HG03457 (cell line): ENCODE measurements around the gene YPEL5.
"Not testable (repeated sequence)": the region's sequence is repeated elsewhere in the genome, so short reads cannot be mapped to it uniquely, and the experiment has no call there.

Source experiments
- ATAC-seq: cut with Tn5 transposase; IDR thresholded peaks from one replicate; pipeline ENCODE4 v1.9.1; 2021; ENCODE audit warnings: moderate number of reproducible peaks; ENCODE audit not compliant: unreplicated experiment

Gene YPEL5

DNA sequence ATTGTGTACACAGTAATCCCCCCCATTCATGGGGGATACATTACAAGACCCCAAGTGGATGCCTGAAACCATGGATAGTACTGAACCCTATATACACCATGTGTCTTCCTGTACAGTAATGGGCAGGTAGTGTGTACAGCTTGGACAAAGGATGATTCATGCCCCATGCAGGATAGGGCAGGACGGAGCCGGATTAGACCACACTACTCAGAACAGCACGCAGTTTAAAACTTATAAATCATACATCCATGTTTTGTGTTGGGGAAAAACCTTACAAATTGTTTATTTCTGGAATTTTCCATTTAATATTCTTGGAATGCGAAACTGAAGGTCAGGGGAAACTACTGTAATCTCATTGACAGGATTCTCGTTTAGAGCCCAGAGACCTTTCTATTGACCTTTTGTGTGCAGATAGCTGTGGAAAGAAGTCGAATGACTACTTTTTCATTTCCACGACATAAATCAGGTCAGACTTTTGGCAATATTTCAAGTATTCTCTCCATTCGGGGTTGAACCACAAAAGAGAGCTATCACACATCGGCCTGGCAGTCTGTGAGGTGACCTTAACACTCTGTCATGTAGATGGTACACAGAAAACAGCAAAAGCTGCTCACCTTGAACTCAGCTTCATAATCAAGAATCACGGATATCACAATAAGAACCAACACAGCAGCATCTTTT, 9.9 kb upstream of the YPEL5 start:
- ATAC-seq: no peak

DNA sequence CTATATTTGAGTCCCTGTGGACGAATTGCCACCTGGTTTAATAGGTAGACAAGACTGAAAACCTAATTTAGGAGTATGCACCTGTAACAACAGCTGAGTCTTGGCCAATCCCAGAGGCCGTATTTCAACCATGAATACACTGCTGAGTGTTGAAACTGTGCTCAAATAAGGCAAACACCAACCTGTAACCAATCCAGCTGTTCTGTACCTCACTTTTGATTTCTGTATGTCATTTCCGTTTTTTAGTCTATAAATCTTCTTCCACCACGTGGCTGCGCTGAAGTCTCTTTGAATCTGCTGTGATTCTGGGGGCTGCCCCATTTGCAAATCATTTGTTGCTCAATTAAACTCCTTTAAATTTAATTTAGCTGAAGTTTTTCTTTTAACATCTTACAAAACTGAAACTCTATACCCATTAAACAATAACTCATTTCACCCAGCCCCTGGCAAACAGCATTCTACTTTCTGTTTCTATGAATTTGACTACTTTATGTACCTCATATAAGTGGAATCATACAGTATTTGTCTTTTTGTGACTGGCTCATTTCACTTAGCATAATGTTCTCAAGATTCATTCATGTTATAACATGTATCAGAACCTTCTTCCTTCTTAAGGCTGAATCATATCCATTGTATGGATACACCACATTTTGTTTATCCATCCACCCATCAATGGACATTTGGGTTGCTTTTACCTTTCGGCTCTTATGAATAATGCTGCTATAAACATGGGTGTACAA, 7.5 kb upstream of the YPEL5 start:
- ATAC-seq: no peak

DNA sequence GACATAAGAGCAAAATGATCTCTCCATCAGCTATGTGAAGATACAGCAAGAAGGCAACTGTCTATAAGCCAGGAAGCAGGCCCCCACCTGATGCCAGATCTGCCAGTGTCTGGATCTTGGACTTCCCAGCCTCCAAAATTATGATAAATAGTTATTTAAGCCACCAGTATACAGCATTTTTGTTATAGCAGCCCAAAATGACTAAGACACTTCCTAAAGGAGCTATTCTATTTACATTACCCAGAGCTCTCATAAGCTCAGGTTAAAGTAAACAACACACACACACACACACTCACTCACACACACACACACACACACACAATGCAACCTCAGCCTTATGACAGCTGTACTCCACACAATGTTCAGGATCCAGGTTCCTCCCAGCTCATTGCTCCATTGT, 5.7 kb upstream of the YPEL5 start:
- no peak for ATAC-seq

DNA sequence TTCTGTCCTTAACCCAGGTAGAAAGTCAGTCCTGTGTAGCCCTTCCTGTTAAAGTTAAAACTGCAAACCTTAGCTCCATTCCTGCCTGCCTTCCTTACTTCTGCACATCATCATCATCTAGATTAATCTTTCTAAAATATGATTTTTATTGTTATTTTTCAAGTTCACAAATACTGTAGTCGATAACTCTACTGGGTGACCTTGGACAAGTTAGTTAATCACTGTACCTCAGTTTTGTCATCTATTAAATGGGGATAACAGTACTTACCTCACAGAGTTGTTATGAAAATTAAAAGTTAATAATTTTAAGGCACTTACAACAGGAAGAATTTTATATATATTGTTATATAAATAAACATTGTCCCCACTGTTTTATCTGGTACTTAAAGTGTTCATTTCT, 2.5 kb upstream of the YPEL5 start:
- no peak for ATAC-seq

DNA sequence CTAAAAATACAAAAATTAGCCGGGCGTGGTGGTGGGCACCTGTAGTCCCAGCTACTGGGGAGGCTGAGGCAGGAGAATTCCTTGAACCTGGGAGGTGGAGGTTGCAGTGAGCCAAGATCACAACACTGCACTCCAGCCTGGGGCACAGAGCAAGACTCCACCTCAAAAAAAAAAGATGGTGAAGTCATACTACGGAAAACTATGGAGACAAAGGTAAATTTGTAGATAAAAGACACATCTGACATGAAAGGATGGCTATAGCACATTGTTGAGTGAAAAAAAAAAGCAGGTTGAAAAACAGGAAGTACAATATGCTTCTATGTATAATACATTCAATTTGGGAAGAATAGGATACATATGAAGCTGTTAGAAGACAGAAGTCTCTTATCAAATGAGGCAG, 1.9 kb upstream of the YPEL5 start:
- ATAC-seq: not testable (repeated sequence)

DNA sequence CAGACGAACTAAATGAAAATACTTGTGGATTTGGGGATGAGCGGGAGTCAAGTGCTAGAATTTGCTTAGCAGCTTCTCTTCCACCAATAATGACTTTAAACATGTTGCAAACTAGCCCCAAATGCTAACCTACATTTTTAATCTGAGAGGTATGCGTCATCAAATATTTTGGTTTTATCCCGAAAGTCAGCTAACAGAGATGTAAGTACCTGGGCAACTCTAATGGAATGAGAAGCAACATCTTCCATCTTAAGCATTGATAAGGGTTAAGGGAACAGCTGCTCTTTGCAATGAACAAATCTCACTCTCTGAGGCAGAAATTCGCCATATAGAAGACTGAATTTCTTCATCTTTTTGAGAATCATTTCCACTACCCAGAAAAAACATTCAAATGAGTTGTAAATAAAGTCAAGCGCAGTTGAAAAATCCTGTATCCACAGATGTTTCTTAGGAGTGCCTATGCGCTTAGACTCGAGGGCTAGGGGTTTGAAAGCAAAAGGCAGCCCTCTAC, 926 bp upstream of the YPEL5 start:
- ATAC-seq: no peak

DNA sequence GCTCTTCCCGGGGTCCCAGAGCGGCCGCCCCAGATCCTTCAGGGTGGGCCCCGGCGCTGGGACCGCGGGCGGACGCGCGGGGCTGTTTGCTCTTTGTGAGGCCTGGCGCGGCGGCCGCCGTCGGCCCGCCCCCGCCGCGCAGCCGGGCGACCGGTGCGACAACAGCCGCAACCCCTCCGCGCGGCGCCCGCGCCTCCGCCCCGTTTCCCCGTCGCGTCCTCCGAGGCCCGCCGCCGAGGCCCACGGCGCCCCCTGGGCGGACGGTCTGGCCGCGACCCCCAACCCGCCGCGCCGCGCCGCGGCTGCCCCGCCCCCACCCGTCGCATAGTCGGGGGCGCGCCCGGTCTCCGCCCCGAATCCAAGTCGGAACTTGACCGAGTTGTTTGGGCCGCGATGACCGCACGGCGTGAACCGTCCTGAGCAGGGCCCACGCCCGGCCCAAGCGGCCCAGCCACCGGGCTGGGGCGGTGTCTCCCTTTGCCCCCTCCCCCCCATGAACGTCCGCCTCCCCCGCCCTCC, 448 bp downstream of the YPEL5 start:
- no peak for ATAC-seq

DNA sequence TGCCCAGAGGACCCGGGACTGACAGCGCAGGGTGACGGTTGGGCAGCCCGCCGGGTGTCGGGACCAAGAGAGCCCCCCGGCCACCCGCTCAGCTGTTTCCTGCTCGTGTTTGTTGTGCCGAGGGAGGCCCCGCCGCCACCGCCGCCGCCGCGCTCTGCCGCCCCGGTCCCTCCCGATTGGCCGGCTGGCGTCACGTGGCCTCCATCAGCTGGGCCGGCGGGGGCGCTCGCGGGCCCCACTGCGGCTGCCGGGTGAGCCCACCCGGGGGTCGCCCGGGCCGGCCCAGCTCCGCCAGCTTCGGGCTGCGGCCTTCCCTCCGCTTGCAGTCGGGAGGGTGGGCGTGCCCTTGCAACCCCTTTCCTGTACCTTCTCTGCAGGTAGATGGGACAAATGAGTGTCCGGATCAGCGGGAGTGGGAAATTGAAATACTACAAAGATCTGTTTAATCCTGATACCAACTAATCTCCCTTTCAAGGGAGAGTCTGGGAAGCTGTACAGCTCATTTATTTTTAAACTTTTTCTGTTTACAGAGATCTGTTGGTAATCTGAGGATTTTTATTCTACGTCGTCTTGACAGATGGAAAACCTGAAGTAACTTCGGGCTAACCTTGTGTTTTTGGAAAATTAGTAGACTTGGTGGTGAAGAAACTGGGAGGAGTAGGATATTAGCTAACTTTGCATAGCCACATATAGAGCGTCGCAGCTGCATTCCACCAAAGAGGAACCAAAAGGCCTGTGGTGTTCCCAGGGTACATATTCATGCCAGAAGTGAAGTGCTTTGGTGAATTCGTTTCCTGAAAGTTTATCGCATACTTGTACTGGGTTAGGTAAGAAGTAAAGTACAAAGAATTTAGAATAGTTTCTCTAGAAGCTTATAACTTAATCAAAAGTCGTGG, 1.2 kb downstream of the YPEL5 start:
- no peak for ATAC-seq

DNA sequence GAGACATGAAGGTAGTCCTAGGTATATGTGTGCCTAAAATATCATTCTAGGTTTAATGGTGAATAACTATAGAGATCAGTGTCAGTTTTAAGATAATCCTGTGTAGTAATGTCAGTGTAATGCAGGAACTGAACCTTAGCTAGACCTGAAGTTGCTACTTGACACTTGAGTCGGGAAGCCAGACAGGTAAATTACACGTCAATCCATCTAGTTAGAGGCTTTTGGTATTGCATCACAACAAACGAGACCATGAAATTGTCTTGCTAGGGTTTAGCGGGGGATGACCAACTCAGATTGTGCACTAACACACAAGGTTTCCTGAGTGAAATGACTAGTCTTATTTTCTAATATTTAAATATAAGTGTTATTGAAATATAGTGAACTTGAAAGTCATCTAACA, 2.0 kb downstream of the YPEL5 start:
- ATAC-seq: no peak

DNA sequence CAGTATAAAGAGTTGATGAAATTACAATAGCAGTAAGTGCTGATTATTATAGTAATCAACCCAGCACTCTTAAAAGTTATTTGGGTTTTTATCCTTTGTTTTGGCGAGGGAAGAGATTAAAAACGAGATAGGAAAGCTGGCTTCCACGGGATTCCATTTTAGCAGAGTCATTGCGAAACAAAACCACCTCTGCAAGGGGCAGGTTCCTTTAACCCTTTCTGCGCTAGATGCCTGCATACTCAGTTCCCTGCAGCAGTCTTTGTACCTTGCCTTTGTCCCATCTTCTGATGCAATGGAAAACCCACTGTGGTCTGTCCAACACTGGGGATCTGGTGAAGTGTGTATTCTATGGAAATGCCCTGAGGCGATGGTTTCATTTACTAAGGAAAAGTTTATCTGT, 2.7 kb downstream of the YPEL5 start:
- ATAC-seq: no peak

DNA sequence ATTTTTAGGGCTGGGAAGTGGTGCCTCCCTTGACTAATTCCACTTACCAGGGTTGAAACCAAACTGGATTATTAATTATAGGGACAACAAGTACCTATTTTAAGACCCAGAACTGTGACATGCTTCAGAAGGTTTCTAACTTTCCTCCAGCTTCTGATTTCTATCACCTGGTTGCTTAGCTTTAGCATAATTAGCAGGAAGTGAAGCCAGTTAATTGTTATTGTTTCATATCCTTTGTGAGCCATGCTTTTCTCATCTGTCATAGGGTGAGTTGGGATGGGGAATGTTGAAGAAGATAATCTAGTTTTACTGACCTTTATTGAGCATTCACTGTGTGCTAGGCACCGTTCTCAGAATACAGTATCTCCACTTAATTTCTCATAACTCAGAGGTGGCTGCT, 3.2 kb downstream of the YPEL5 start:
- no peak for ATAC-seq

DNA sequence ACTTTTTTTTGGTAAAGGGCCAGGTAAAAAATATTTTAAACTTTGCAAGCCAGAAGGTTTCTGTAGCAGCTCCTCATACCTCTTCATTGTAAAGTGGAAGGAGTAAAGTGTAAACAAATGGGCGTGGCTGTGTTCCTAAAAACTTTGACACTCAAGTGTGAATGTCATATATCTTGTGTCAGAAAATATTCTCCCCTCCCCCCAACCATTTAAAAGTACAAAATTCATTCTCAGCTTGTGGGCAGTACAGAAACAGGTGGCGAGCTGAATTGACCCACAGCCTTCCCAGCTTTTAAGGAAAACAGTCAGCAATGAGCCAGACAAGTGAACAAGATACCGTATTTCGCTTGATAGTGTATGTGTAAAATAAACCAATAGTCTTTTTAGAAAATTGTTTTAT, 4.0 kb downstream of the YPEL5 start:
- no peak for ATAC-seq

DNA sequence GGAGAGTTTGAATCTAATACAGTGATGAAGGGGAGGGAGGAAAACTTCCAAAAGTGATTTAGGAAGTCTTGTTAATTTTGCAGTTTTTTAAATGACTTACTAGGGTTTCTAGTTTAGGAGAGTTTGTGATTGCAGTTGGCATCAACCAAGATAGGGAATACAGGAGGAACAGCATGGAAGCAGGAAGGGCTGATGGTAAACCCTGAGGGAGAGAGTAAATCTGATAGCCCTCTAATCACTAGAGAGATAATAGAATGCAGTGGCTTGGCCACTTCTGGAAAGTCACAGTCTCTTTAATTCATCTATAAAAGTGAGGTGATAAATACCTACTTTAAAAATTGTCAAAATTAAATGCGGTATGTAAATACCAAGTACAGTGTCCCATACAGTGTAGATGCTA, 5.6 kb downstream of the YPEL5 start:
- ATAC-seq: no peak

DNA sequence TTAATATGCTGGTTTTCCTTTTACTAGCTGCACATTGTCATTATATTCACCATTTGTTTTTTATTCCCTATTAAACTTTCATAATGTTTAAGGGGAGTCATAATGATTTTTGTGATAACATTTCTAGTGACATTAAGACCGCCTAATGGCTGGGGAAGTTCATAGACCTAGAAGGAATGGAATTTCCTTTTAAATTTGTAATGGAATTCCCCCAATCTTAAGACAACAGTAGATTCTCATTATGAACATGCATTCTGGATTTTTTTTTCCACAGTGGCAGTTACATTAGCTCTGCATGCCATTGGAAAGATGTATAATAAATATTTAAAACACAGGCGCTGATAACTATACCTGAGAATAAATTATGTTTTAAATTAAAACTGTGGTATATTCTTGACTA, 8.4 kb downstream of the YPEL5 start:
- ATAC-seq: no peak

DNA sequence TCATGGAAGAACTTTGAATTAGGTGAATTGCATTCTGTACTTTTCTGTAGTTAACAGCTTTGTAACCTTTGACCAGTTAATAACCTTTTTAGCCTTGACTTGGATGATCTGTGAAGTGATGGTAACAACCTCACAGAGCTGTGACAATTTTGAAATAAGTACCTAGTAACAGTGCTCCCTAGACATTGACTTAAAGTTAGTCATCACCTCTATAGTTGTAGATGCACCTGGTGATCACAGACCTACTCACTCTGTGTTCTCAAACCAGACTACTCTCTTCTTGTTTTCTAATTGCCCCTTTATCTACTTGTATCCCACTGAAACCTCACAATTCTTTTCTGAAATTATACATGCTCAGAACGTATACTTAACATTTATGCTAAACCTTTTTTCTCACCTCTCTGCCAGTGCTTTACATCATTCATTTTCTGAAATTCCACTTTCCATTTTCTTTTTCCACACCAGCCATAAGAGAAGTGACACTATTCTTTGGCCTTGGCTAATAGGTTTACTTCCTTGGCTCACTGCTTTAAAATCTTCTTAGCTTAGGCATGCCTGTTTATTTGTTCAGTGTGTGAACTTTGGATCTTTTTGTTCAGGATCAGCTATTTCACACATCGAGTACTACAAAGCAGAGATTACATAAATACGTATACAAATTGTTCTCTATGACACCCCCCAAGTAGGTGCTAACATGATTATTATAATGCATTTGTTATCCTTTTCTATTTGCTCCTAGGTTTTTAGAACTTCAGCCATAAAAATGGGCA, 9.3 kb downstream of the YPEL5 start:
- ATAC-seq: no peak

DNA sequence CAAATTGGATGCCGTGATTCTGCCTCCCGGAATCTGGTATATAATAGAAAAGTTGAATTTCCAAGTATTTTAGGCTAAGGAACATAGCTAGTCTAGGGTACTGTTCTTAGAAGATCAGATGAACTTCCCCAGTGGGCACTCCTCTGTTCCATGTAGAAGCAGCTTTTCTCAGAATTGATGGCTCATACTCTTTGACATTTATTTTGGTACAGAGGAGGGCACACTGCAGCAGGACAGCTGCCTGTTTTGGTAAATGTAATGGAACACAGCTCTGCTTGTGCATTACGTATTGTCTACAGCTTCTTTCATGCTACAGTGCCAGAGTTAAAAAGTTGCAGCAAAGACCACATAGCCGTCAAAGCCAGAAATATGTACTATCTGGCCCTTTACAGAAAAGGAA, 10.8 kb downstream of the YPEL5 start:
- ATAC-seq: no peak

DNA sequence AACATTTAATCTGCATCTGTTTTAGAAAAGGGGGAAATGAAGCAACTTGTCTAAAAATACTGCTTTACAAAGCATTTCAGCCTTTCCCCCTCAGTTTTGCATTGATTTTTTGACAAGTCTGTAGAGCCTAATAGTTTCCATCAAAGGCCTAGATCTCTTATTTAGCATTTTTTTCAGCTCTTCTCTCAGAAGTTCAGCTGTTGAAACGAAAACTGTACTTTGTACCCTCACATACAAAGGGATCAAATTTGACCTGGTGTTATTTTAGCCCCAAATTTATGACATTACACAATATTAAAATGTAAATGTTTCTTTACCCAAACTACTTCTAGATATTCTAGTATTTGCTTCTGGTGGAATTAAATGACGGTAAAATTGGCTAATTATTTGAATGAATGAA, 13.0 kb downstream of the YPEL5 start:
- no peak for ATAC-seq

DNA sequence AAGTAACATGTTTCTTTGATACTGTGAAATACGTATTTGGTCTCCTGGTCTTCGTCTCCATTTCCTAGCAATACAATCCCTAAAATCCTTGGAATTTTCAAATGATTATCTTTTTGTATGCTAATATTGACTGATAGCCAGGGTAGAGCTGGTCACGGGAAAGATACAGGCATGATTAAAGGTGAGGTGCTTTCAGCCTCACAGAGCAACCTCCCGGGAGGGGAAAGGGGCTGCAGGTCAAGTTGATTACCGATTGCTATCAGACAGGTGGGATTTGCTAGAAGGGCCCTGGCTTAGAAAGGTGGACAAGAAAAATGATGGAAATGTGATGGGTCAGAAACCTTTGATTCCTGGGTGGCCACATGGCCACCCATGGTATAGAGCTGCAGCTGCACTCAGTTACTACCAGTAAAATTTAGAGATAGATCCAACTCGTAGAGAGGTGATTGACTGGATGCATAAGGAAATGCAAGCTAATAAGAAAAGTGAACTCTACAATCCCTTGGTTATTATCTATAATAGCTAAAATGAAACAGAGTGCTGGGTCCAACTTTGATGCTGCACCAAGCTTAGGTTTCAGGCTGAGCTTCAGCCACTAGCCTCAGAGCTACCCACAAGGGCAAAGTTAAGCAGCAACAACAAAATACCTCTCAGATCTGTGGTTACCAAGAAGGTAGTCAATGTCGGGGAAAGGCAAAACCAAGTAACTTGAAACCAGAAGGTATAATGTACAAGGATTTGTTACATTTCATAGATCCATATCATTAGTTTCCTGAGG, 15.3 kb downstream of the YPEL5 start:
- ATAC-seq: no peak

DNA sequence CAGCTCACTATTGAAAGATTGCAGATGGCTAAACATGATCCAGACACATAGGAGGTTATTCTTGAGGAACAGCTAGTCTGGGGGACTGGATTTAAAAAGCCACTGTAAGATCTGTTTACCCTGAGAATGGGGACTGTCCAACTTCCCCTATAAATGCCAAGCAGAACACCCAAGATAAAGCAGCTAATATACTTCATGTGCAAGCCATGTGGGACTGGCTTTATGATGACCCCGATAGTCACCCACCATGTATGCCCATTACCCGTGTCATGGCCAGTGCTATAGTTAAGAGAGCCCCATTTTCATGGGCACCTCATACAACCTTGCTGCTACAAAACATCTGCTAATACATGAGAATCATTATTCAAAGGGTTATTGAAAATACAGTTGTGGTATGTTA, 16.0 kb downstream of the YPEL5 start:
- ATAC-seq: no peak
